Renal cortical epithelial cell (primary cell): ENCODE measurements around the gene TPM1. TPM values are rescaled to one million over a fixed set of nuclear protein-coding genes. Genes with fewer than 3 reads are reported as not detected.

Source experiments
- DNase-seq: peaks from one replicate; pipeline ENCODE4 v3.0.0-alpha.2; 2011; ENCODE audit warnings: low read depth
- total RNA-seq: library from RNA; depleted of rRNA; stranded (reverse); fragments of >200 nt; gene quantifications from 2 replicates; pipeline ENCODE4 v1.2.3, GENCODE V29; 2014

The TPM1 gene
- total RNA-seq, 1 donor from 2014 or later = 1,733 TPM

DNA sequence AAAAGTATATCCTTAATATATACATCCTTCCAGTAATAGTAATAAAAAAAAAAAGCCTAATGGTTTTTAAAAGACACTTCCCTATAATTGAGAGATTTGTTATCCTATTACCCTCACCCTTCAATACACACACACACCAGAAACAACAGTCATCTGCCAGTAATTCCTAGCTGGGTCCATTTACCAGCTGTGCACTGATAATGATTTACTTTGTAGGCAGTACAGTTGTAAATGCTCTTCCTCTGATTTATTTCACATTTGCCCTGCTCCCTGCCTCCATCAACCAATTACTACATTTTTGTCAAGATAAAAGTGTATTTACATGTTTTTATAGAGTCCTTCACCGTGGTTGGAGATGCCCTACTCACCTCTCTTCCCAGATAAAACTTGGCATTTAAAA lies 12.4 kb downstream of the TPM1 start:
- DNase-seq = peak; percentile 83

DNA sequence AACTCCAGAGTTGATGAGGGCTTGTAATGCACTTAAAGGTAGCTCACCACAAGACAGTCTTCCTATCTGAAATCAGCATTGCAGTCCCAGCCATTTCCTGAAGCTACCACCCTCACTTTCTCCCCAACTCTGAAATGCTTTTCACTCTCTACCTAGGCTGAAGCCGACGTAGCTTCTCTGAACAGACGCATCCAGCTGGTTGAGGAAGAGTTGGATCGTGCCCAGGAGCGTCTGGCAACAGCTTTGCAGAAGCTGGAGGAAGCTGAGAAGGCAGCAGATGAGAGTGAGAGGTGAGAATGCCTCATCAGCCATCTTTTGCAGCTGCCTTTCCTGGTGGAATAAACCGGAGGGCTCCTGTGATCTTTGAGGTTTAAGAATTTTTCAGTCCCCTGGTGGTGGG lies 14.3 kb downstream of the TPM1 start:
- DNase-seq = no peak

DNA sequence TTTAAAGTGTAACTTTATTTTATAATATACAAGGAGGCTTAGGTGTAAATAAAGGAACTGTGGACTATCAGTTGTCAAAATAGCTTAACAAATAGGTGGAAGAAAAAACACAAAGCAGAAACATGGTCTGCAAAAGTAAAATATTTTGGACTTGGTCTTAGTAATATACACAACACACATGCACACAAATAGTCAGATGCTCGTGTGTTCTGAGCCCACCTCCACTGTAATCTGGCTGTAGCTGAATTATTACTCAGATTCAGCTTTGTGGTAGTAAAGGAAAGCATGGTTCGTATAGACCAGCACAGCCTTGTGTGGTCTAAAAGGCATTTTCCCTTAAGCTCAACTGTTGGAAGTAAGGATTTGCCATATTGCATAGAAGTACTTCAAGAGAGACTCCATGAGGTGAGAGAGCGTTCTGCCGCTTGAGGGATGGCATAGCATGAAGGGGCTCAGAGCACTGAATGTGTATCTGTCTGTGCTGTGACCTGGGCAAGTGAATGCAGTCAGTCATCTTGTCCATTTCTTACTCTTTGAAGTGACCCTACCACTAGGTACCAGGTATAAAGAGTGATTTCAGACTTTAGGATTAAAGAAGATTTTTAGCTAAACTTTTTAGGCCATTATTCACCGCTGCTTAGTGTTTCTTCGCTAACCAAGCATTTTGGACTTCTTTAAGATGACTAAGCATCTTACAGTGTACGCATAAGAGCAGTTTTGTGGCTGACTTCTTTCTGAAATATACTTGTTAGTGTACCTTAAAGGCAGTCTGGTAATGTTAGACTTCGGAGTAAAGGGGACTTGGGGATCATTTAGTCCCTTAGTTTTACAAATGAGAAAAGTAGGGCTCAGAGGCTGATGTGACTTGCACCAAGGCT lies 15.2 kb downstream of the TPM1 start:
- DNase-seq = no peak

DNA sequence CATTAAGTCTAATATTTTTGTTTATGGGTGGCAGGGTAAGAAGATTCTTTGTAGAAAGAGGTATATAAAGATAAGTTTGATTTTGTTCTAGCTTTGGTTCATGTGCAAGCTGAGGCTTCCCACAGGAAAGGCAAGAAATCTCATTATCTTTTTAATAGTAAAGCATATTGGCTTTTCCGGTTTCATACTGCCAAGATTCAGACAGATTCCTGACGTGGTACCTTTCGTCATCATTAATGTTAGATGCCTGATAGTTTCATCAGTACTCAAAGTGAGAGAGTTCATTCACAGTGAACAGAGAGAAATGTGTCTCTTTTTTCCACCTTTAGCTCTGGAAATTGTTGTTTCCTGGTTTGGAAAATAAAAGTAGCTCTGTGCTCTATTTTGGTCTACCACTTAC lies 16.5 kb downstream of the TPM1 start:
- no peak for DNase-seq

DNA sequence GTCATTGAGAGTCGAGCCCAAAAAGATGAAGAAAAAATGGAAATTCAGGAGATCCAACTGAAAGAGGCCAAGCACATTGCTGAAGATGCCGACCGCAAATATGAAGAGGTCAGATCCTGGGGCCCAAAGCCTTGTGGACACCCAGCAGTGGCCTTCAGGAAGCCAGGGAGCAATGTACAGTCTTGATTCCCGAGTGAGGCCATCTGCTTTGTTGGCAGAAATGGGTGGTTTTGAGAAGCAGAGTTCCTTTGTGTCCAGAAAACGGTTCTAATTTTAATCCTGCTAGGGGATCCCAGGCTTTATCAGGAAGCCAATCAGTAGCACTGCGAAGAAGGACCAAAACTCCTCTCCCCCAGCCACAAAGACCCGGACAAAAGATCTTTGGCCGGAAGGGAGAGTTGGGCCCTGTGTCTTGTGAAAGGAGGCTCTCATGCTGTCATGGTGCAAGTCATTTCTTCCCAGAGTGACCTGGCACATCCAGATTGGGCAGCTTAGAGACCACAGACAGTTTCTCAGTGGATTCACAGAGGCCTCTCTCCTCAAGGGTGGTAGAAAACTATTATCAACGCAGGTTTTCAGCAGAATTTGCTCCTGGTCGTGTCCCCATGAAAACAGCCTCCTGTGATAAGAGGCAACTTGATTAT lies 17.1 kb downstream of the TPM1 start:
- no peak for DNase-seq

DNA sequence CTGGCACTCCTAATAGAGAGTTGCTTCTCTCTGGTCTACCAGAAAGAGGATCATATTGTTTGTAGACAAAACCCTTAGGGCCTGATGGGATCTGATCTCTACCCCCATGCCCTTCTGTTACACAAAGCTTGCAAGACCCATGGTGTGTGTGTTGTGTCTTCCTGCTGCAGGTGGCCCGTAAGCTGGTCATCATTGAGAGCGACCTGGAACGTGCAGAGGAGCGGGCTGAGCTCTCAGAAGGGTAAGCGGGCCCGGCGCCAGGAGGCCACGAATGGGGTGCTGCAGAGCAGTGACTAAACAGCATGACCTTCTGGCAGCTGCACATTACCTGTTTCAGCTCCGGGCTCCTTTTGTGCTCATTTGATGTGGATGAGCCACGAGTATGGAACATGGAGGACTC lies 18.2 kb downstream of the TPM1 start:
- DNase-seq = no peak

DNA sequence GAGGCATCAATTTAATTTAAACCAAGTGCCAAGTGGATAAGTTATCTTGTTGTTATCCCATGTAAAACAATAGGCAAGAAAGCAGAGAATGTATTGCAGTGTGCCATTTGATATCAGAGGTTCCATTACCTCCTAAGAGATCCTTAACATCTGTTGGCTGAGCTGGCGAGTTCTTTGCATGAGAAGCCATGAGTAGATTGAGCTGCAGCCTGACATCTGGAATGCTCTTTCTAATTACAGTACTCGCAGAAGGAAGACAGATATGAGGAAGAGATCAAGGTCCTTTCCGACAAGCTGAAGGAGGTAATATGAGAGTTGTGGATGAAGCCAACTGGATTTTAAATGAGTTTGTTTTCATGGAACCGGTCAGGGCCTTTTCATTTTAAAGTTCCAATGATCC lies 19.4 kb downstream of the TPM1 start:
- DNase-seq = no peak

DNA sequence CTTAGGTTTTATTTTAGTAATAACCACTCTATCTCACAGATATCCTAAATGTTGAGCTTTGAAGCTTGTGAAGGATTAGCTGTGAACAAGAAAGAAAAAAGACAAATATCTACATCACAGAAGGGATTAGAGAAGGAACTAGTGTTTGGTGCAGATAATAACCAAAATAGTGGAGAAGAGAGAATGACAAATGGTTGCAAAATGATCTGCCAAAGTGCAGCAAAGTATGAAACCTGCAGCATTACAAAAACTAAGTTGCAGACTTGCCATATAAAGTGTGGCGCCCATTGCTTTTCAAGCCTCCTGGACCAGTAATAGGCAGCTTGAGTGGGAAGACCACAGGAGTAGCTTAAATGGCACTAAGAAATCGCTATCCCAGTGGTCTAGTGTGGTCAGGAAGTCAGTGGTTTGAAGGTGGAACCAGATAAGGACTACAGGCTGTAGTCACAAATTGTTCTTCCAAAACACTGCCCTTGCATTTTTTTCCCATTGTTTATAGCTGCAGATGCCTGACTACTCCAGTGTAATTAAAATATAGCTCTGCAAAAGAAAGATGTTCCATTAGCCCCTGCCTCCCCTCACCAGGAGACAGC lies 20.7 kb downstream of the TPM1 start:
- DNase-seq = no peak

DNA sequence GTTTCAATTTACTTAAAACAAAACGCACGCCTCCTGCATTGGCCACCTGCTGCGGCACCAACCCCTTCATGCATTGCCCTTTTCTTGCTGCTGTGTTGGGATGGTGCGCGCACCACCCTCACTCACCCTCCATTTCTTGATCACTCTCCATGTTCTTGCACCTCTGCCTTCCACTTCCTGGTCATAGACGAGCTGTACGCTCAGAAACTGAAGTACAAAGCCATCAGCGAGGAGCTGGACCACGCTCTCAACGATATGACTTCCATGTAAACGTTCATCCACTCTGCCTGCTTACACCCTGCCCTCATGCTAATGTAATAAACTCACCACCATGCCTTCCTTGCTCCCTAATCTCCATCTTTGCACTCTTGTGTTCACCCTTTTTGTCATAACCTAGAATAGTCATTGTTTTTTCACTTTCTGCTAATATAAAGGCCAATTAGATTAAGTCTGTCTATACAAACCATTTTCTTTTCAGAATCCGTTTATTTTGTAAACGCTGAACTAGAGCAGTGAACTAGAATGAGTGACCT lies 21.4 kb downstream of the TPM1 start:
- no peak for DNase-seq

DNA sequence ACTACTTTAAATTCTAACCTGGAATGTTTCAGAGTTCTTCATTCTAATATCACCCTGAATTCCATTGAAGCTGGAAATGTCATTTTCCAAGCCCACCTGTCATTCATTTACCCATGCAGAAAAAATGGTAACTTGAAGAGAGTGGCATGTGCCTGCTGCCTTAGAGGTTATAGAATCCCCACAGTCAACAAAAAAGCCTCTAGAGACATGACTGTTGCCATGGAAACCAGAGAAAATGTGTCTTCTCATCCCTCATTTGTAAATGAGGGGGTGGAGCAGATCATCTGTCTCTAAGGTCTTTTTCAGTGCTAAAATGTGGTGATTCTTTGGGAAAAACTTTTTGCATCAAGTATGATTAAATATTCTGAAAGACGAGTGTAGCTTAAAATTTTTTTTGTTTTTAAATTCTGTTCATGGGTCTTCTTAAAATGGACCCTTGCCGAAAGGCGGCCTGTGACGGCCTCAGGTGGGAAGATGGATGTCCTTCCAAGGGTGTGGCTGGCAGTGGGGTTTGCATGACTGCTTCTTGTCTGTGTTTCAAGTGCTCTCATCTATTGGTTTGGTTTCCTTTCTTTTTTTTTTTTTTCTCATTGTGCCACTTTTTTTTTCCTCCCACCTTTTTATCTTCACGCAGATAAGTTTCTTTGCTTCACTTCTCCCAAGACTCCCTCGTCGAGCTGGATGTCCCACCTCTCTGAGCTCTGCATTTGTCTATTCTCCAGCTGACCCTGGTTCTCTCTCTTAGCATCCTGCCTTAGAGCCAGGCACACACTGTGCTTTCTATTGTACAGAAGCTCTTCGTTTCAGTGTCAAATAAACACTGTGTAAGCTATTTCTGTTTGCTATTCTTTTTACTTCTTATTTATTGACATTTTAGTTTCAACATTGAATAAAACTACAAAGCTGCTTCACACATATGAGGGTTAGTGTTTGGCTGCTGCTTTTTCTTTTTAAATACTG lies 23.0 kb downstream of the TPM1 start:
- no peak for DNase-seq

DNA sequence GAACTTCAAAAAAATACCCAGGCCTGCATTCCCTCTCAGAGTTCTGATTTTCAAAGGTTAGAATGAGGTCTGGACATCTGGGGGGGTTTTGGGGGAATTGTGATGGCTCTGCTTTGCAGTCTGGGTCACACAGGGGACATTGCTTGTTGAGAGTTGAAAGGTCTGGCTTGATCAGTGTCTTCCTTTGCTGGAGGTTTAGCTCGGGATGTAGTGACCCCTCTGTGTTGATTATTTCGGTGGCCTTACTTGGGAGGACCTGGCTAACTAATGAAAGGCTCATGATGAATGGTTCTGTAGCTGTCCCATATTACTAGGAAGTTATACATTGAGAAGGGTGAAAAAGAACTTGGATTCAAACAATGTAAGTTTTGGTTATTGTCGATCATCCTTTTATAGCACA lies 23.7 kb downstream of the TPM1 start:
- no peak for DNase-seq

DNA sequence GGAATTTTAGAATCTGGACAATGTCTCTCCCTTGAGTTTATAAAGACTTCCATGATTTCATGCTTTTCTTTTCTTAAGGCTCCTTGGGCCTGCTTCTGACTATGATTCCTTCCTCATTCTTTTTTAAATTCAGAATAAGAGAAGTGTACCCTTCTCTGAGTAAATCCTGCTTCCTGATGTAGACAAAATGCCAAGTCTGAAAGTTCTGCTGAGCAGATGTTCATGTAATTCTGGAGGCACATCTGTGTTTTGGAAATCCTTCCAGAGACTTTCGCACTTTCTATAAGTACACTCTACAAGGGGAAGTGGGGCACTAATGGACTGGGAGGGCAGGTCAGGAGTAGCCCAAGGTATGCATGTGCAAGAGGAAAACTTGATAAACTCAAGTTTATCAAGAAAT lies 24.8 kb downstream of the TPM1 start:
- no peak for DNase-seq

DNA sequence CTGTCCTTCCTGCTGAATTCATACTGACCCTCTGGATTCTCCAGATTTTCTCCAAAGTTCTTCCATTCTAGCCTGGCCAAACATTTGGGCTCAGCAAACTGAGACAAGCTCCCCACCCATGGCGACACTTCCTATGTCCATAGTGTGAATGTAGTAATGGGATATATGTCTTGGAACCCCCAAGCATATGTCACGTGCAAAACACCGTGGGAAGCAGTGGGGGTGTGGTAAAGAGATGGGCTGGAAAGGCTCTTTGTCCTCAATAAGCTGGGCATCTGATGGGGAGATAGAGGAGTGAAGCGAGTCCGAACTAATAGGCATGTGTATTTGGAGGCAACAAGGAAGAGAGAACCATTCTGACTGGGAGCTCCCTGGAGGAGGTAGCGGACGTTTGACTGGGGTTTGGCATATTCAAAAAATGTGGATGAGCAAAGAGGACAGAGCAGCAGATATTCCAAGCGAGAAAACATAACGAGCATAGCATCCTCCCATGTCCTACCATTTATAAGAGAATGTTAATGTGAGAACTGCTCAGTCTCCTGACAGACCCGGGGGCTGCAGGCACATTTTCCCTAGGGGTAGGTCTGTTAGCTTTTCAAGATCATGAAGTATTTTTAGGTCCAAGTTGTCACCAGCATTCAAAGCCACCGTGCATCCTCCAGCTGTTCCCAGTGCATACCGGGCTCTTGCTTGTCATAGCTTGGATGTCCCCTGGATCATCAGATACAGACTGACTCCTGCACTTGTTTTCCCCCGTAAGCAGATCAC lies 25.6 kb downstream of the TPM1 start:
- no peak for DNase-seq

DNA sequence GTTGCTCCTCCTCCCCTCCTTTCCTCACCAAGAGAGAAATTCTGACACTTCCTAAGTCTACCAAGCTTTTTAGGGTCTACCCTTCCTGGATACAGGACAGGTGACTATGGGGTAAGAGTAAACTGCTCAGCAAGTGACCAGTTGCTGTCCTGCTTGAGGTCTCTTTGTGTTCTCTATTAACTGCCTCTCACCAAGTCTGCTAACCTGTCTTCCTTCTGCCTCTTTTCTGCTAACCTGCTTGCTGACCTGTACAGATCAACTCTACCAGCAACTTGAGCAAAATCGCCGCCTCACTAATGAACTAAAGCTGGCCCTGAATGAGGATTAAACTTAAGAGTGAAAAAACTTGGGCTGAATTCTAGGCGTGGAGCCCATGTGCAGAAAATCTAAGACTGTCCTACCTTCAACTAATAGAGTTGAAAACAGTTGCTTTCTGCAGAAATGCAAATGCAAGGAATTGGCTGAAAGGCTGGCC lies 27.1 kb downstream of the TPM1 start:
- no peak for DNase-seq

DNA sequence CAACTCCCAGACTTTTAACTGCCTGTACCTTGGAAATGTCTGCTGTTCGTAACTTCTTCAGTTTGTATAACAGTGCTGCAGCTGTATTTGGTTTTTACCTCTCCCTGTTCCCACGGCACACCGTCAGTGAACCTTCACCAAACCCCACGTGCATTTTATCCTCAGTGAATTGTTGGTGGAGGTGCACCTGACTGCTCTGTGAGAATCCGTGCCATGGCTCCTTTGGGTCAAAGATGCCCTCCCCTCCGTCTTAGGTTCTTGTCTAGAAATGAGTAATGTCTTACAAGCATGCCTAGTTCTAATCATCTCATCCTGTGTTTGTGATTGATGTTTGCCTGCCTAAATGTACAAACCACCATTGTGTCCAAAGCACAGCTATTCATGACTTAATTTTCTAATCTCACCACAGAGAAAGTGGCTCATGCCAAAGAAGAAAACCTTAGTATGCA lies 28.2 kb downstream of the TPM1 start:
- no peak for DNase-seq

DNA sequence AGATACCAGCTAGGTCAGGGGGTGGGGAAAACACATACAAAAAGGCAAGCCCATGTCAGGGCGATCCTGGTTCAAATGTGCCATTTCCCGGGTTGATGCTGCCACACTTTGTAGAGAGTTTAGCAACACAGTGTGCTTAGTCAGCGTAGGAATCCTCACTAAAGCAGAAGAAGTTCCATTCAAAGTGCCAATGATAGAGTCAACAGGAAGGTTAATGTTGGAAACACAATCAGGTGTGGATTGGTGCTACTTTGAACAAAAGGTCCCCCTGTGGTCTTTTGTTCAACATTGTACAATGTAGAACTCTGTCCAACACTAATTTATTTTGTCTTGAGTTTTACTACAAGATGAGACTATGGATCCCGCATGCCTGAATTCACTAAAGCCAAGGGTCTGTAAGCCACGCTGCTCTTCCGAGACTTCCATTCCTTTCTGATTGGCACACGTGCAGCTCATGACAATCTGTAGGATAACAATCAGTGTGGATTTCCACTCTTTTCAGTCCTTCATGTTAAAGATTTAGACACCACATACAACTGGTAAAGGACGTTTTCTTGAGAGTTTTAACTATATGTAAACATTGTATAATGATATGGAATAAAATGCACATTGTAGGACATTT lies 28.9 kb downstream of the TPM1 start:
- DNase-seq = no peak

DNA sequence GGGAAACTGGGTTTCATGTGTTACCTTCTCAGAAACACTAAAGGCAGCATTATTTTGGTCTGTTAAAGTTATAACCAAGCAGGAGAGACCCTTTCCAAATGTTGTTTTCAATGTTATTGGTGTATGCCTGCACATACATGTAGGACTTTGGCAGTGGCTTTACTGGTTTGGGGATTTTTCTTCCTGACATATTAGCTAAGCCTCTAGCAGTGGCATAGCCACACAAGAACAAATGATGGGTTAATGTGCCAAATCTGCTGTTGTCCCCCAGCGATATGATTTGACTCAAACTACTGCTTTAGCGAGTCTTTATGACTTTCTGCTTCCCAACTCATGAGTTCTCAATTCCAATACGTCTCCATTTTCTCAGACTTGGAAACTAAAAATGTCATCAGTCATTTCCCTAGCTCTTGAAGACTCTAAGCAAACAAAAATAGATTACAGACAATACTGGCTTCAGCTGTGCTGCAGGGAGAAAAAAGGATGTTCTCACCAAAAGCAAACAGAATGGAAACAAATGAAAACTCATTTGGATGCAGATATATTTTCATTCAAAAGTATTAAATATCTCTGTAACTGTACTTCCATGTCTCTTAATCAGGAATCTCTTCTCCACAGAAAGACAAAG lies 29.6 kb downstream of the TPM1 start:
- DNase-seq = no peak

DNA sequence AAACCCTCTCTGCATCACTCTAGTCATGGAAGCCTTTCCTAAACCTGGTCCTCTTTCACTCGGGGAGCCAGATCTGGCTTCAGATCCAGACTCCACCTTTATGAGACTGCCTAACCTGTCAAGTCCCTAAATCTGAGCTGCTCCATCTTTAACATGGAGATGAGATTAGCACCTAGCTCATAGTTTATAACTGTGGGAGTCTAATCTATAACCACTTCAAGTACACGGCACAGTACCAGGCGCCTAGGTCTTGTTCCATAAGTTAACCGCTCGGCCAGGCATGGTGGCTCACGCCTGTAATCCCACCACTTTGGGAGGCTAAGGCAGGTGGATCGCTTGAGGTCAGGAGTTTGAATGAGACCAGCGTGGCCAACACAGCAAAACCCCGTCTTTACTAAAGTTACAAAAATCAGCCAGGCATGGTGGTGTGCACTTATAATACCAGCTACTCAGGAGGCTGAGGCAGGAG lies 30.3 kb downstream of the TPM1 start:
- DNase-seq = no peak

DNA sequence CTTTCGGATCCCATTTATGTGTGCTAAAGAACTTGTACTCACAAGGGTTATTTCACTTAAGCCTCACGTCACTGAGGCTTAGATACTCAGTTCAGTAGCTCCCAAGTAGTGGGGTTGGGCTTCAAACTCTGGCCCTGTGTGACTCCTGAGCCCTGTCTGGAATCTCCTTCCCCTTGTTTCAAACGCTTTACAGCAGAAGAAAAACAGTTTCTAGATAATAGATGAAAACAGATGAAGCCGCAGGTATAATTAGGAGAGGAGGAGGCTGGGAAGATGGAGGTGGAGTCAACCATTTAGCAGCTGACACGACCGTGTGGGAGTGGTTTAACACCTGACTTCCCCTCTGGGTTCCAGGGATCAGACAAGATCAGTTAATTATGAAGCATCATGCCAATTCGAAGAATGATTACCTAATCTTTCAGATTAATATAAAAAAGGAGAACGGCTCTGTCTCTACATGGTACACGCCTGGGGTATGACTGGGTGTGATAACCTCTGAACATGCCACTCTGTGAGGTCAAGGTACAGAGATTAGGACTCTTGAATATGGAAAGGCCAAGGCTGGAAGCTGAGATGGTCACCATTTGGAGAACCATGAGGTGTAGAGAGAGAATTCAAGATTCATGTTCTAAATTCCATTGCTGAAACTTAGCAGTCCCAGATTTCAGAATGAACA lies 31.1 kb downstream of the TPM1 start:
- no peak for DNase-seq
